Colonic mucosa (tissue), 4 donors: ENCODE data around the gene VAV1. TPM values are rescaled to one million over a fixed set of nuclear protein-coding genes. Genes with fewer than 3 reads are reported as not detected.
"Not testable (repeated sequence)": the region's sequence is repeated elsewhere in the genome, so short reads cannot be mapped to it uniquely, and the experiment has no call there.

ENCODE experiments used
- DNase-seq: peaks from one replicate; pipeline ENCODE4 v3.0.0-alpha.2; 2020
- H3K27ac ChIP-seq: fragments of 200-600 bp; one replicate; pipeline ENCODE4 v1.8.0; 2021
- H3K27me3 ChIP-seq: fragments of 200-600 bp; one replicate; pipeline ENCODE4 v1.8.0; 2021
- H3K36me3 ChIP-seq: fragments of 200-600 bp; one replicate; pipeline ENCODE4 v1.8.0; 2021
- H3K4me1 ChIP-seq: fragments of 200-600 bp; one replicate; pipeline ENCODE4 v1.8.0; 2021; ENCODE audit warnings: mild to moderate bottlenecking
- H3K4me3 ChIP-seq: fragments of 200-600 bp; one replicate; pipeline ENCODE4 v1.8.0; 2021
- H3K9ac ChIP-seq, 2 donors: one replicate each; pipeline ENCODE4 v1.7.0; 2013; ENCODE audit warnings: control low read depth in 2 of 2, low read depth in 2 of 2, low read length in 2 of 2
- H3K9me3 ChIP-seq: fragments of 200-600 bp; one replicate; pipeline ENCODE4 v1.8.0; 2021
- intact Hi-C: fragments of 100-400 bp; cut with DNase I; formaldehyde crosslinking; loops from one replicate; pipeline ENCODE4 v1.14.1; 2022
- total RNA-seq, 2 donors: library from RNA; stranded (reverse); fragmentation: NEBNext Ultra II Directional in 1 of 2; extraction: Animal tissue kit (Norgen Biotek cat#: 25700) in 1 of 2; gene quantifications; one replicate each; pipeline ENCODE4 v1.2.1, GENCODE V29; 2021
- TF ChIP-seq, protein P1 (sequence below): fragments of 200-600 bp; IDR thresholded peaks from one replicate; pipeline ENCODE4 v1.8.0; 2022; ENCODE audit warnings: antibody characterized with exemption, mild to moderate bottlenecking
- donor health status: healthy.
- donor health status: DM: no; HTN: no; CAD: no.
- donor health status: DM: no; HTN: no; CAD: no.

The VAV1 gene
- total RNA-seq, 2 donors from 2014 or later, result 5.7 to 6.0 TPM

DNA sequence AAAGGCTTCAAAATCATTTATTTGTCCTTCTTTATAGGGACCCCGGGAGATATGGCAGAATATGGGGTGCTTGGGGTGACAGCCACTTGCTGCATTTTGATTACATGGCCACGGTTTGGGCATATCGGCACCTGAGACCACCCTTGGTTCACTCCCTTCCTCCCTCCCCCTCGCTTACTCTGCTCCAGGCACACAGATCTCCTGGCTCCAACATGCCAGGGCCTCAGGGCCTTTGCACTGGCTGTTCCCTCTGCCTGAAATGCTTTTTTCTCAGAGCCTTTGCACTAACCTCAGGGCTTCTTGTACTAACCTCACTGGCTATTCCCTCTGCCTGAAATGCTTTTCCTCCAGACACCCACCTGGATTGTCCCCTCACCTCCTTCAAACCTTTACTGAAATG lies 23.8 kb downstream of the VAV1 start:
- TF ChIP-seq, protein P1, sequence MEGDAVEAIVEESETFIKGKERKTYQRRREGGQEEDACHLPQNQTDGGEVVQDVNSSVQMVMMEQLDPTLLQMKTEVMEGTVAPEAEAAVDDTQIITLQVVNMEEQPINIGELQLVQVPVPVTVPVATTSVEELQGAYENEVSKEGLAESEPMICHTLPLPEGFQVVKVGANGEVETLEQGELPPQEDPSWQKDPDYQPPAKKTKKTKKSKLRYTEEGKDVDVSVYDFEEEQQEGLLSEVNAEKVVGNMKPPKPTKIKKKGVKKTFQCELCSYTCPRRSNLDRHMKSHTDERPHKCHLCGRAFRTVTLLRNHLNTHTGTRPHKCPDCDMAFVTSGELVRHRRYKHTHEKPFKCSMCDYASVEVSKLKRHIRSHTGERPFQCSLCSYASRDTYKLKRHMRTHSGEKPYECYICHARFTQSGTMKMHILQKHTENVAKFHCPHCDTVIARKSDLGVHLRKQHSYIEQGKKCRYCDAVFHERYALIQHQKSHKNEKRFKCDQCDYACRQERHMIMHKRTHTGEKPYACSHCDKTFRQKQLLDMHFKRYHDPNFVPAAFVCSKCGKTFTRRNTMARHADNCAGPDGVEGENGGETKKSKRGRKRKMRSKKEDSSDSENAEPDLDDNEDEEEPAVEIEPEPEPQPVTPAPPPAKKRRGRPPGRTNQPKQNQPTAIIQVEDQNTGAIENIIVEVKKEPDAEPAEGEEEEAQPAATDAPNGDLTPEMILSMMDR, result no peak
- Histone ChIP-seq H3K9me3 (no peaks in the 10 kb centered on the region), H3K27ac (no peak overlapping the region), H3K36me3 (no peaks in the 10 kb centered on the region), H3K4me1 (no peaks in the 10 kb centered on the region), H3K4me3 (no peak overlapping the region), H3K9ac (no peak overlapping the region), H3K27me3 (no peaks in the 10 kb centered on the region)
- intact Hi-C loops, result no loop called here
- no peak for DNase-seq

DNA sequence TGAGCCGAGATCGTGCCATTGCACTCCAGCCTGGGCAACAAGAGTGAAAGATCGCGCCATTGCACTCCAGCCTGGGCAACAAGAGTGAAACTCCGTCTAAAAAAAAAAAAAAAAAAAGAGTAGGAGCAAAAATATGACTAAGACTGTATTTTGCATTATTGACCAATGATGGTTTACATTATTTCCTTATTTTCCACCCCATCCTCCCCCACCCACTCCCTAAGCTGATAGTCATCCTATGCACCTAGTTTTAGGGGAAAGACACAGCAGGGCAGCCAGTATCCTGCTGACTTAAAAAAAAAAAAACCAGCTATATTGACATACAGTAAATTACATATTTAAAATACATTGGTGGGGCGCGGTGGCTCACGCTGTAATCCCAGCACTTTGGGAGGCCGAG lies 25.1 kb downstream of the VAV1 start:
- H3K27ac ChIP-seq, result no peak overlapping the region
- DNase-seq, result no peak
- intact Hi-C loops, result no loop called here

DNA sequence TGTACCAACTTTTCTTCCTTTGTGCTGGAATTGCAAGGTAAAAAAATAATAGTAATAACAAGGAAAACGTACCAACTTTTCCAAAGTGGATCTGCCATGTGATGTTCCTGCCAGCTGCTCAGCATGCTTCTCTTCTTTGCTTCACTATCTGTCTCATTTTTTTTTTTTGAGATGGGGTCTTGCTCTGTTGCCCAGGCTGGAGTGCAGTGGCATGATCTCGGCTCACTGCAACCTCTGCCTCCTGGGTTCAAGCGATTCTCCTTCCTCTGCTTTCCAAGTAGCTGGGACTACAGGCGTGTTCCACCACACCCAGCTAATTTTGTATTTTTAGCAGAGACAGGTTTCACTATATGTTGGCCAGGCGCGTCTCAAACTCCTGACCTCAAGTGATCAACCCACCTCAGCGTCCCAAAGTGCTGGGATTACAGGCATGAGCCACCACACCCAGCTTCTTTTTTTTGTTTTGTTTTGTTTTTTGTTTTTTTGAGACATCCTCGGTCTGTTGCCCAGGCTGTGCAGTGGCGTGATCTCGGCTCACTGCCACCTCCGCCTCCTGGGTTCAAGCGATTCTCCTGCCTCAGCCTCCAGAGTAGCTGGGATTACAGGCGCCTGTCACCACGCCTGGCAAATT lies 27.8 kb downstream of the VAV1 start:
- H3K4me3 ChIP-seq, H3K9ac ChIP-seq, H3K36me3 ChIP-seq, H3K9me3 ChIP-seq, intact Hi-C loops, DNase-seq, H3K4me1 ChIP-seq, H3K27ac ChIP-seq, H3K27me3 ChIP-seq: not testable (repeated sequence)

More for the DNA sequence above, 25.1 kb downstream of the VAV1 start:
- Histone ChIP-seq H3K9me3 (no peaks in the 10 kb centered on the region), H3K9ac (no peak overlapping the region), H3K36me3 (no peaks in the 10 kb centered on the region), H3K27me3 (no peaks in the 10 kb centered on the region), H3K4me1 (no peaks in the 10 kb centered on the region), H3K4me3 (no peak overlapping the region)
- TF ChIP-seq, protein P1, result no peak

- Histone ChIP-seq H3K27me3 (no peaks in the 10 kb centered on the region), H3K9ac (peak overlapping the region in 1 of 2 donors; percentile 49), H3K4me1 (no peaks in the 10 kb centered on the region), H3K36me3 (no peaks in the 10 kb centered on the region), H3K27ac (peak overlapping the region; percentile 52), H3K9me3 (no peaks in the 10 kb centered on the region), H3K4me3 (peak overlapping the region; percentile 22)
- intact Hi-C loops, result no loop called here
- TF ChIP-seq, protein P1, result no peak
- DNase-seq, result no peak
Measured at GRCh38 chr19:6800991-6801484, 28.5 kb downstream of the VAV1 start.

- TF ChIP-seq, protein P1, result no peak
- Histone ChIP-seq H3K4me3 (peak overlapping the region; percentile 22), H3K9ac (peak overlapping the region in 1 of 2 donors; percentile 49), H3K27me3 (no peaks in the 10 kb centered on the region), H3K36me3 (no peaks in the 10 kb centered on the region), H3K27ac (peak overlapping the region; percentile 52), H3K4me1 (no peaks in the 10 kb centered on the region), H3K9me3 (no peaks in the 10 kb centered on the region)
- DNase-seq, result peak; percentile 64
- intact Hi-C loops, result no loop called here
Measured at GRCh38 chr19:6801485-6802086, 29.1 kb downstream of the VAV1 start.
